ENCODE measurements around the gene FN3K. TPM values are rescaled to one million over a fixed set of nuclear protein-coding genes. Genes with fewer than 3 reads are reported as not detected.

Gene FN3K
- total and polyA plus RNA-seq, 2 of the 4 experiments (the other 2 are of a cell fraction), result 0.90 to 2.9 TPM

DNA sequence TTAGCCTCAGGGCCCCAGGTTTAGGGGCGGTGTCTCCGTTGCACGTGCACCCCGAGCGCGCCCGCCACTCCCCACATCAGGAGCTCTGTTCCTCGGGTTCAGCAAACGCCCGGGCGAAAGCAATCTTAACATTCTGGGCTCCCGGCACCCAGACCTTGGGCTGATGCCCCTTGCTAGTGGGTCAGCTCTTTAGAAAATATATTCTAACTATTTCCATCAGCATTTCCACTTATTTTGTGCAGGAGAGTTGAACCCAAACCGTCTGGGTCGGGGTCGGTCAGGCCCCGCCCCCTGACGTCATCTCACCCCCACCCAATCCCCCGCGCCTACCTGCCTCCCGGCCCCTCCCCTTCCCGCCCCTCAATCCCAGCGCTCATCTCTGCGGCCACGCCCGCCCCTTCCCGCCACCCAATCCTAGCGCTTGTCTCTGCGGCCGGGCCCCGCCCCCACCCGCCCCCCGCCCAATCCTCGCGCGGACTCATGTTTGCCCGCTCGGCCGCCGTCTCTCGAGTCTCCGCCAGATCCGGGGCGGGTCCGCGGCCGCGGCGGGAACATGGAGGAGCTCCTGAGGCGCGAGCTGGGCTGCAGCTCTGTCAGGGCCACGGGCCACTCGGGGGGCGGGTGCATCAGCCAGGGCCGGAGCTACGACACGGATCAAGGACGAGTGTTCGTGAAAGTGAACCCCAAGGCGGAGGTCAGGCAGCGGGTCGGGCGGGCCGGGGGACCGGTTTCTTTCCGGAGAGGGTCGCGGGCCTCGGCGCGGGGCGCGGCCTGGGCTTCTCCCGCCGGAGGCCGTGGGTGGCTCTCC lies 19.0 kb upstream of the FN3K start, which contains the start of gene FN3KRP:
TSS of gene FN3KRP (plus strand) at position 504 of the 808 bp plus-strand sequence. CDS start at position 554, 50 bp downstream.
- Histone ChIP-seq H3K9ac (ENCODE audit: low read depth, low read length) (peak within 1 kb of the TSS; percentile 94), H4K20me1 (ENCODE audit: insufficient read depth, low read length) (0 out of 2 replicates have a peak, but pooled peaks cover 4% of the 10 kb centered on the region), H4K91ac (ENCODE audit: insufficient read depth, low read depth, low read length) (no peak within 1 kb of the TSS), H3K79me1 (ENCODE audit: low read depth in 1 of 2, low read length in 2 of 2) (peaks cover 10 to 22% of the 10 kb centered on the region in 2 experiments), H2AK5ac (ENCODE audit: low read depth, low read length) (no peak within 1 kb of the TSS; the same call in 1 of the 2 replicates), H3K23ac (ENCODE audit: low read depth, low read length) (peak within 1 kb of the TSS; percentile 85; the same call in 1 of the 2 replicates), H2BK20ac (ENCODE audit: low read depth, low read length) (no peak within 1 kb of the TSS), H3K14ac (replicated peaks; ENCODE audit: low read depth, low read length) (peak within 1 kb of the TSS; percentile 59), H3K56ac (ENCODE audit: extremely low read depth, insufficient read depth, low read length) (no peak within 1 kb of the TSS), H3K4me3 (ENCODE audit: insufficient read depth, low read depth, low read length) (peak within 1 kb of the TSS; percentile 94), H4K8ac (ENCODE audit: low read depth in 2 of 2, low read length in 2 of 2) (peak within 1 kb of the TSS; percentile 57 to 61; a peak in 3 of 4 replicates), H3K18ac (ENCODE audit: low read depth, low read length) (peak within 1 kb of the TSS; percentile 42; the same call in 1 of the 2 replicates), H2AFZ (replicated peaks; ENCODE audit: low read length, poor library complexity) (peak within 1 kb of the TSS; percentile 93), H2BK15ac (ENCODE audit: low read depth, low read length) (no peak within 1 kb of the TSS), H3K27me3 (ENCODE audit: control insufficient read depth, insufficient read depth, low read length) (peaks cover 5% of the 10 kb centered on the region; the same call in 1 of the 2 replicates), H3K27ac (ENCODE audit: insufficient read depth, low read length) (peak within 1 kb of the TSS; percentile 87), H2BK120ac (ENCODE audit: low read depth, low read length) (no peak within 1 kb of the TSS), H2BK5ac (ENCODE audit: low read depth, low read length, poor library complexity, severe bottlenecking) (no peak within 1 kb of the TSS), H3K4ac (ENCODE audit: low read depth, low read length) (peak within 1 kb of the TSS; percentile 59), H3K36me3 (ENCODE audit: control insufficient read depth, insufficient read depth, low read length) (peaks cover 15% of the 10 kb centered on the region), H3K9me1 (ENCODE audit: insufficient read depth, low read length) (peaks cover 6% of the 10 kb centered on the region), H3K9me3 (ENCODE audit: control insufficient read depth, insufficient read depth, low read length) (no peaks in the 10 kb centered on the region), H4K5ac (ENCODE audit: low read depth, low read length) (peak within 1 kb of the TSS; percentile 83), H2AK9ac (replicated peaks; ENCODE audit: low read depth, low read length, poor library complexity) (peak within 1 kb of the TSS; percentile 84), H3K4me1 (ENCODE audit: control insufficient read depth, insufficient read depth, low read length) (peaks cover 7% of the 10 kb centered on the region), H3K4me2 (ENCODE audit: low read depth, low read length) (peak within 1 kb of the TSS; percentile 99)
- dilution Hi-C loops (cut with HindIII; ENCODE audit: low sequenced_read_pairs, unreplicated experiment), result no loop called here
- TF ChIP-seq SMC3 (IDR thresholded peaks at IDR 0.05; ENCODE audit: low read depth, low read length), result no peak
- no peak for TF ChIP-seq CHD1 (IDR thresholded peaks at IDR 0.05; ENCODE audit: low read depth, low read length)
- no peak for TF ChIP-seq MAFK (IDR thresholded peaks at IDR 0.05; ENCODE audit: low read depth, low read length)
- TF ChIP-seq BHLHE40 (IDR thresholded peaks at IDR 0.05; ENCODE audit: low read depth, low read length), result peak; percentile 53; the same call in 1 of the 2 replicates
- TF ChIP-seq, protein P1, sequence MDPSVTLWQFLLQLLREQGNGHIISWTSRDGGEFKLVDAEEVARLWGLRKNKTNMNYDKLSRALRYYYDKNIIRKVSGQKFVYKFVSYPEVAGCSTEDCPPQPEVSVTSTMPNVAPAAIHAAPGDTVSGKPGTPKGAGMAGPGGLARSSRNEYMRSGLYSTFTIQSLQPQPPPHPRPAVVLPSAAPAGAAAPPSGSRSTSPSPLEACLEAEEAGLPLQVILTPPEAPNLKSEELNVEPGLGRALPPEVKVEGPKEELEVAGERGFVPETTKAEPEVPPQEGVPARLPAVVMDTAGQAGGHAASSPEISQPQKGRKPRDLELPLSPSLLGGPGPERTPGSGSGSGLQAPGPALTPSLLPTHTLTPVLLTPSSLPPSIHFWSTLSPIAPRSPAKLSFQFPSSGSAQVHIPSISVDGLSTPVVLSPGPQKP (IDR thresholded peaks at IDR 0.05; ENCODE audit: borderline replicate concordance, low read depth, low read length), result no peak
- peak; percentile 64; the same call in 1 of the 2 replicates for TF ChIP-seq MAZ (IDR thresholded peaks at IDR 0.05; ENCODE audit: borderline replicate concordance, low read depth, low read length)
- TF ChIP-seq, protein P2, sequence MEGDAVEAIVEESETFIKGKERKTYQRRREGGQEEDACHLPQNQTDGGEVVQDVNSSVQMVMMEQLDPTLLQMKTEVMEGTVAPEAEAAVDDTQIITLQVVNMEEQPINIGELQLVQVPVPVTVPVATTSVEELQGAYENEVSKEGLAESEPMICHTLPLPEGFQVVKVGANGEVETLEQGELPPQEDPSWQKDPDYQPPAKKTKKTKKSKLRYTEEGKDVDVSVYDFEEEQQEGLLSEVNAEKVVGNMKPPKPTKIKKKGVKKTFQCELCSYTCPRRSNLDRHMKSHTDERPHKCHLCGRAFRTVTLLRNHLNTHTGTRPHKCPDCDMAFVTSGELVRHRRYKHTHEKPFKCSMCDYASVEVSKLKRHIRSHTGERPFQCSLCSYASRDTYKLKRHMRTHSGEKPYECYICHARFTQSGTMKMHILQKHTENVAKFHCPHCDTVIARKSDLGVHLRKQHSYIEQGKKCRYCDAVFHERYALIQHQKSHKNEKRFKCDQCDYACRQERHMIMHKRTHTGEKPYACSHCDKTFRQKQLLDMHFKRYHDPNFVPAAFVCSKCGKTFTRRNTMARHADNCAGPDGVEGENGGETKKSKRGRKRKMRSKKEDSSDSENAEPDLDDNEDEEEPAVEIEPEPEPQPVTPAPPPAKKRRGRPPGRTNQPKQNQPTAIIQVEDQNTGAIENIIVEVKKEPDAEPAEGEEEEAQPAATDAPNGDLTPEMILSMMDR (conservative IDR thresholded peaks at IDR 0.05; ENCODE audit: low read depth, low read length), result no peak
- TF ChIP-seq POLR2A (IDR thresholded peaks at IDR 0.05; ENCODE audit: low read depth, low read length), result peak; percentile 70
- peak; percentile 72 for TF ChIP-seq MXI1 (IDR thresholded peaks at IDR 0.05; ENCODE audit: borderline replicate concordance, low read depth, low read length)
- ATAC-seq (ENCODE audit: low read depth), result peak; percentile 96
- ChIA-PET CTCF (no interaction called here), POLR2A (ENCODE audit: unreplicated experiment) (interaction anchor here (0.7 kb wide), 2 partner anchors 15 to 487 kb away, joined by 10 read pairs; no protein-coding TSS in a partner anchor)
- in situ Hi-C loops (cut with MboI; ENCODE audit: low sequenced_read_pairs), result no loop called here
- DNase-seq, result peak; percentile 83
- 0% methylated on average over 30 of the region's 75 CpGs; no CpG with 5 or more reads in 1 of the 2 experiments for WGBS, 2 experiments (ENCODE audit: extremely low coverage in 2 of 2, insufficient read length in 1 of 2)
- no TSS peak for BruUV-seq (replicated peaks)
- intact Hi-C loops (cut with micrococcal nuclease), result no loop called here
